SK-N-SH (cell line): Measurements from ENCODE around the gene CALCB.

Source experiments
- EP300 ChIP-seq, 2 experiments: IDR thresholded peaks; 2 replicates each; pipeline versions ENCODE4 v1.4.0 to v1.6.1; 2012; ENCODE audit warnings: borderline replicate concordance in 1 of 2, low read depth in 1 of 2, low read length in 1 of 2
- FOXJ3 ChIP-seq: sonication (generic); formaldehyde crosslinking; IDR thresholded peaks from 2 replicates; pipeline ENCODE4 v1.5.1; 2020; ENCODE audit warnings: mild to moderate bottlenecking, missing genetic modification reagents
- YY1 ChIP-seq: IDR thresholded peaks from 2 replicates; pipeline ENCODE4 v1.4.0; 2012; ENCODE audit warnings: low read depth, mild to moderate bottlenecking
- TF ChIP-seq, protein P1 (sequence below): IDR thresholded peaks from 2 replicates; pipeline ENCODE4 v1.4.0; 2012; ENCODE audit warnings: low read depth

DNA sequence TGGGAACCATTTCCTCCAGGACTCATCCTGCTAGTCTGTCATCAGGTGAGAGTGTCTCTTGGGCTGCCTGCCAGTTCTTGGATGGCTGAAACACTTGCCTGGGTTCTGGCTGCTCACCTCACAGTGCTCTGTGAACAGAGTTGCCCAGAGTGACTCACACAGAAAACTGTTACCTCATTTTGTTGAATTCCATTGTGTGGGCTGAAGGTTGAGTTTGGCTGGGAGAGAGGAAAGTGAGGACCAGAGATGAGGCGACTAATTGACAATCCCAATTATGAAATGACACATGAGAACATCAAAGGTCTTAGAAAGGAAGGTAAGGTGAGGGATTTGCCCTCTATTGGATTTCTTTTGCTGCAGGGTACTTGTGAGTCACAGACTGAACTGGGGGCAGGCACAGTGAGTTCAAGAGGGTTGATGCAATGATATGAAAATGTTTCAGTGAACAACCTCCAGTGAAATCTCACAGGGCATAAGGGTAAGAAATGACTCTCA is 20.2 kb upstream of the CALCB start:
- TF ChIP-seq FOXJ3 = no peak
- no peak for TF ChIP-seq EP300 (IDR thresholded peaks at IDR 0.05; ENCODE audit: borderline replicate concordance in 1 of 2, low read depth in 1 of 2, low read length in 1 of 2)
- TF ChIP-seq, protein P1, sequence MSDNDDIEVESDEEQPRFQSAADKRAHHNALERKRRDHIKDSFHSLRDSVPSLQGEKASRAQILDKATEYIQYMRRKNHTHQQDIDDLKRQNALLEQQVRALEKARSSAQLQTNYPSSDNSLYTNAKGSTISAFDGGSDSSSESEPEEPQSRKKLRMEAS = no peak
- TF ChIP-seq YY1 = no peak
